Erythroblast (primary cell): ENCODE measurements around the gene EEF1AKMT1.

Source experiments
- GATA1 ChIP-seq: IDR thresholded peaks from 2 replicates; pipeline ENCODE4 v1.6.1; 2011; ENCODE audit warnings: low read depth, mild to moderate bottlenecking, control low read depth, low read length, moderate library complexity
- POLR2A ChIP-seq: IDR thresholded peaks from 2 replicates; pipeline ENCODE4 v1.6.1; 2011; ENCODE audit warnings: mild to moderate bottlenecking, low read length

DNA sequence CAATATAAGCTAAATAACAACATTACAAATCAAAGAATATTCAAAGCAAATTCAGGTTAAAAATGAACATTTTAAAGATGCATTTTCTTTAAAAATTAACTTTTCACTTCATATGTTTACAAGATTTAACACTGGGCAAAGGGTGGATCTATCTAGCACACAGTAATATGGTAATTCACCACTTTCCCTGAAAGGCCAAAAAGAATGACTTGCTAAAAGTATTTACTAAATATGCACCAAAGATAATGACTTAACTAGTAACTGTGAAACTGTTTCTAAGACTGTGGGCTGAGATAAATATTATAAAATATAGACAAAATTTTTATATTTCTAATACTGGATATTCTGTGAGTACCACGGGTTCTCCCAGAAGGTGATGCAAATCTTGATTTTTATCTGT, 4.5 kb upstream of the EEF1AKMT1 start:
- TF ChIP-seq POLR2A (no peak), GATA1 (no peak)
